ENCODE data around the gene L3MBTL1. TPM values are rescaled to one million over a fixed set of nuclear protein-coding genes. Genes with fewer than 3 reads are reported as not detected.

L3MBTL1 gene
- total RNA-seq, 1 experiment from 2014 or later = 21.6 TPM

DNA sequence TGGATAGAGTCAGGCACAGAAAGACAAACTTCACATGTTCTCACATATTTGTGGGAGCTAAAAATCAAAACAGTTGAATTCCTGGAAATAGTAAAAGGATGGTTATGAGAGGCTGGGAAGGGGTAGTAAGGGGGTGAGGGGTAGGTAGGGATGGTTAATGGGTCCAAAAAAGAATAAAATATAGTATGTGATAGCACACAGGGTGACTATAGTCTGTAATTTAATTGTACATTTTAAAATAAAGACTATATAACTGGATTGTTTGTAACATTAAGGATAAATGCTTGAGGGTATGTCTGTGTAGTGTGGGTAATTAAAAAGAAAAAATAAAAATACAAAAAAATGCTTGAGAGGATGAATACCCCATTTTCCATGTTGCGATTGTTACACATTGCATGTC lies 39.9 kb upstream of the L3MBTL1 start:
- TF ChIP-seq MAX (IDR thresholded peaks at IDR 0.05) (no peak), ELF1 (IDR thresholded peaks at IDR 0.05; ENCODE audit: borderline replicate concordance, low read depth) (no peak), YY1 (IDR thresholded peaks at IDR 0.05; ENCODE audit: extremely low read depth, insufficient replicate concordance, low read depth, low read length) (no peak), EZH2phosphoT487 (IDR thresholded peaks at IDR 0.05; ENCODE audit: borderline replicate concordance) (no peak), FOSL1 (IDR thresholded peaks at IDR 0.05; ENCODE audit: low read depth) (no peak), TCF7L2 (IDR thresholded peaks at IDR 0.05; ENCODE audit: borderline replicate concordance, extremely low read depth, insufficient read depth, insufficient read length) (no peak), ZFX (IDR thresholded peaks at IDR 0.05) (no peak), POLR2AphosphoS5 (IDR thresholded peaks at IDR 0.05; ENCODE audit: low read depth, low read length) (no peak), SIN3A (IDR thresholded peaks at IDR 0.05; ENCODE audit: low read depth) (no peak), CEBPB (IDR thresholded peaks at IDR 0.05; ENCODE audit: low read depth) (no peak), EZH2 (IDR thresholded peaks at IDR 0.05) (no peak), EGR1 (IDR thresholded peaks at IDR 0.05; ENCODE audit: low read depth) (no peak), JUND (IDR thresholded peaks at IDR 0.05) (no peak), SRF (IDR thresholded peaks at IDR 0.05; ENCODE audit: low read depth) (no peak), CTCF (IDR thresholded peaks at IDR 0.05 in 2 of 3, conservative IDR thresholded peaks at IDR 0.05 in 1 of 3; ENCODE audit: borderline replicate concordance in 1 of 3, insufficient read depth in 1 of 3, low read depth in 2 of 3, low read length in 2 of 3) (no peak)
- TF ChIP-seq, protein P1, sequence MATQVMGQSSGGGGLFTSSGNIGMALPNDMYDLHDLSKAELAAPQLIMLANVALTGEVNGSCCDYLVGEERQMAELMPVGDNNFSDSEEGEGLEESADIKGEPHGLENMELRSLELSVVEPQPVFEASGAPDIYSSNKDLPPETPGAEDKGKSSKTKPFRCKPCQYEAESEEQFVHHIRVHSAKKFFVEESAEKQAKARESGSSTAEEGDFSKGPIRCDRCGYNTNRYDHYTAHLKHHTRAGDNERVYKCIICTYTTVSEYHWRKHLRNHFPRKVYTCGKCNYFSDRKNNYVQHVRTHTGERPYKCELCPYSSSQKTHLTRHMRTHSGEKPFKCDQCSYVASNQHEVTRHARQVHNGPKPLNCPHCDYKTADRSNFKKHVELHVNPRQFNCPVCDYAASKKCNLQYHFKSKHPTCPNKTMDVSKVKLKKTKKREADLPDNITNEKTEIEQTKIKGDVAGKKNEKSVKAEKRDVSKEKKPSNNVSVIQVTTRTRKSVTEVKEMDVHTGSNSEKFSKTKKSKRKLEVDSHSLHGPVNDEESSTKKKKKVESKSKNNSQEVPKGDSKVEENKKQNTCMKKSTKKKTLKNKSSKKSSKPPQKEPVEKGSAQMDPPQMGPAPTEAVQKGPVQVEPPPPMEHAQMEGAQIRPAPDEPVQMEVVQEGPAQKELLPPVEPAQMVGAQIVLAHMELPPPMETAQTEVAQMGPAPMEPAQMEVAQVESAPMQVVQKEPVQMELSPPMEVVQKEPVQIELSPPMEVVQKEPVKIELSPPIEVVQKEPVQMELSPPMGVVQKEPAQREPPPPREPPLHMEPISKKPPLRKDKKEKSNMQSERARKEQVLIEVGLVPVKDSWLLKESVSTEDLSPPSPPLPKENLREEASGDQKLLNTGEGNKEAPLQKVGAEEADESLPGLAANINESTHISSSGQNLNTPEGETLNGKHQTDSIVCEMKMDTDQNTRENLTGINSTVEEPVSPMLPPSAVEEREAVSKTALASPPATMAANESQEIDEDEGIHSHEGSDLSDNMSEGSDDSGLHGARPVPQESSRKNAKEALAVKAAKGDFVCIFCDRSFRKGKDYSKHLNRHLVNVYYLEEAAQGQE (IDR thresholded peaks at IDR 0.05; ENCODE audit: low read depth) = no peak
- TF ChIP-seq, protein P2, sequence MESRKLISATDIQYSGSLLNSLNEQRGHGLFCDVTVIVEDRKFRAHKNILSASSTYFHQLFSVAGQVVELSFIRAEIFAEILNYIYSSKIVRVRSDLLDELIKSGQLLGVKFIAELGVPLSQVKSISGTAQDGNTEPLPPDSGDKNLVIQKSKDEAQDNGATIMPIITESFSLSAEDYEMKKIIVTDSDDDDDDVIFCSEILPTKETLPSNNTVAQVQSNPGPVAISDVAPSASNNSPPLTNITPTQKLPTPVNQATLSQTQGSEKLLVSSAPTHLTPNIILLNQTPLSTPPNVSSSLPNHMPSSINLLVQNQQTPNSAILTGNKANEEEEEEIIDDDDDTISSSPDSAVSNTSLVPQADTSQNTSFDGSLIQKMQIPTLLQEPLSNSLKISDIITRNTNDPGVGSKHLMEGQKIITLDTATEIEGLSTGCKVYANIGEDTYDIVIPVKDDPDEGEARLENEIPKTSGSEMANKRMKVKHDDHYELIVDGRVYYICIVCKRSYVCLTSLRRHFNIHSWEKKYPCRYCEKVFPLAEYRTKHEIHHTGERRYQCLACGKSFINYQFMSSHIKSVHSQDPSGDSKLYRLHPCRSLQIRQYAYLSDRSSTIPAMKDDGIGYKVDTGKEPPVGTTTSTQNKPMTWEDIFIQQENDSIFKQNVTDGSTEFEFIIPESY (IDR thresholded peaks at IDR 0.05; ENCODE audit: extremely low read depth, insufficient replicate concordance, low read length) = no peak
- H3K79me2 ChIP-seq (ENCODE audit: insufficient read depth, low read length) = peaks cover 32% of the 10 kb centered on the region
- peaks cover 0 to 4% of the 10 kb centered on the region in 2 experiments; a peak in 1 of 4 replicates for H3K4me1 ChIP-seq (ENCODE audit: control insufficient read depth in 1 of 2, insufficient read depth in 2 of 2, low read length in 2 of 2)
- no TSS peak for BruUV-seq (replicated peaks)
- no peaks in the 10 kb centered on the region for H3K27me3 ChIP-seq (ENCODE audit: insufficient read depth, low read length)
- H3K36me3 ChIP-seq (ENCODE audit: control insufficient read depth in 1 of 2, insufficient read depth in 2 of 2, low read length in 2 of 2) = peaks cover 25 to 26% of the 10 kb centered on the region in 2 experiments
- ChIA-PET CTCF (no interaction called here), POLR2A (no interaction called here), RAD21 (ENCODE audit: low non-redundant PET in 1 of 2, low total read pairs in 2 of 2, uncharacterized antibody in 2 of 2, unreplicated experiment in 2 of 2) (no interaction called here)
- no peak for ATAC-seq
- no peaks in the 10 kb centered on the region for H3K9me2 ChIP-seq (ENCODE audit: insufficient read depth)
- no peak for DNase-seq (ENCODE audit: low read depth, low spot score)
- peaks cover 17% of the 10 kb centered on the region for H4K20me1 ChIP-seq (ENCODE audit: insufficient read depth)
- no peak overlapping the region for H3K9ac ChIP-seq (ENCODE audit: low read length)
- intact Hi-C loops (cut with micrococcal nuclease) = no loop called here
- no peak overlapping the region for H3K4me3 ChIP-seq (replicated peaks in 1 of 2; ENCODE audit: low read depth in 1 of 2, low read length in 2 of 2)
- H3K9me3 ChIP-seq (ENCODE audit: control insufficient read depth in 1 of 2, insufficient read depth in 1 of 2, low read depth in 1 of 2, low read length in 2 of 2) = no peaks in the 10 kb centered on the region
- H3K4me2 ChIP-seq (ENCODE audit: low read length) = no peak overlapping the region
- no peak overlapping the region for H2AFZ ChIP-seq (ENCODE audit: low read depth, low read length, poor library complexity, severe bottlenecking)
- H3K27ac ChIP-seq (ENCODE audit: low read depth, low read length) = no peak overlapping the region

Measured in HCT116 (cell line).